ENCODE results near the gene RFX2. TPM values are rescaled to one million over a fixed set of nuclear protein-coding genes. Genes with fewer than 3 reads are reported as not detected.

RFX2 gene
- total and polyA plus RNA-seq, 9 of the 15 experiments (the other 6 are each of a cell fraction or from before 2014, with no cell fraction given), result 3.6 to 18.7 (median 8.7) TPM

GRCh38 chr19:5985098-5985783 lies 125.1 kb downstream of the RFX2 start (continued):
- TF ChIP-seq REST (IDR thresholded peaks at IDR 0.05; ENCODE audit: borderline replicate concordance) (peak; percentile 75), REST (CRISPR knock-in tag; IDR thresholded peaks at IDR 0.05; ENCODE audit: low read depth) (no peak), BRD4 (IDR thresholded peaks at IDR 0.05) (no peak), MTA2 (IDR thresholded peaks at IDR 0.05; ENCODE audit: low read depth) (peak; percentile 64), TEAD4 (IDR thresholded peaks at IDR 0.05; ENCODE audit: low read length) (peak; percentile 84), TEAD4 (CRISPR knock-in tag; IDR thresholded peaks at IDR 0.05; ENCODE audit: borderline replicate concordance) (no peak), ATF1 (CRISPR knock-in tag; IDR thresholded peaks at IDR 0.05) (no peak), ATF1 (tag; IDR thresholded peaks at IDR 0.05) (peak; percentile 71), ATF4 (CRISPR knock-in tag; IDR thresholded peaks at IDR 0.05) (peak; percentile 29; the same call in 1 of the 2 replicates), CBFA2T3 (IDR thresholded peaks at IDR 0.05) (peak; percentile 86), ELF4 (CRISPR knock-in tag; IDR thresholded peaks at IDR 0.05) (peak; percentile 13; the same call in 1 of the 2 replicates), ZNF764 (CRISPR knock-in tag; IDR thresholded peaks at IDR 0.05; ENCODE audit: low read depth) (no peak), PCBP1 (IDR thresholded peaks at IDR 0.05; ENCODE audit: low read depth, low read length, poor library complexity, severe bottlenecking) (no peak), HLTF (IDR thresholded peaks at IDR 0.05) (no peak), FOXJ3 (CRISPR knock-in tag; IDR thresholded peaks at IDR 0.05) (no peak), KLF16 (IDR thresholded peaks at IDR 0.05) (peak; percentile 68; the same call in 1 of the 2 replicates), FOXM1 (IDR thresholded peaks at IDR 0.05; ENCODE audit: low read depth) (peak; percentile 55; the same call in 1 of the 2 replicates), FOXM1 (CRISPR knock-in tag; IDR thresholded peaks at IDR 0.05; ENCODE audit: low read depth) (no peak), PHF8 (IDR thresholded peaks at IDR 0.05; ENCODE audit: borderline replicate concordance, low read length) (peak; percentile 34; the same call in 1 of the 2 replicates), LEF1 (IDR thresholded peaks at IDR 0.05) (peak; percentile 34; the same call in 1 of the 2 replicates), ASH1L (IDR thresholded peaks at IDR 0.05; ENCODE audit: borderline replicate concordance, low read depth, partially characterized antibody) (peak; percentile 14), TAF1 (IDR thresholded peaks at IDR 0.05; ENCODE audit: control insufficient read depth, extremely low read depth, insufficient read depth, low read length, severe bottlenecking) (peak; percentile 17), ZNF121 (CRISPR knock-in tag; conservative IDR thresholded peaks at IDR 0.05) (peak; percentile 99)
